Measurements from ENCODE around the gene GTPBP6. TPM values are rescaled to one million over a fixed set of nuclear protein-coding genes. Genes with fewer than 3 reads are reported as not detected.

GTPBP6 gene
- total and polyA plus RNA-seq, 2 experiments from 2014 or later, result 41.4 to 66.8 TPM

- Histone ChIP-seq H3K4me1 (ENCODE audit: insufficient read depth) (no peaks in the 10 kb centered on the region), H3K36me3 (ENCODE audit: insufficient read depth) (no peaks in the 10 kb centered on the region), H3F3A (replicated peaks; ENCODE audit: low read depth) (no peaks in the 10 kb centered on the region), H3K27me3 (ENCODE audit: insufficient read depth) (0 out of 2 replicates have a peak, but pooled peaks cover 2% of the 10 kb centered on the region), H4K20me1 (replicated peaks; ENCODE audit: insufficient read depth) (no peaks in the 10 kb centered on the region), H3K9me2 (ENCODE audit: insufficient read depth) (no peaks in the 10 kb centered on the region), H3K79me2 (replicated peaks; ENCODE audit: insufficient read depth) (no peaks in the 10 kb centered on the region), H3K4me2 (peak overlapping the region; percentile 87), H2AFZ (no peak overlapping the region), H3K27ac (ENCODE audit: low read depth) (no peak overlapping the region), H3K4me3 (peak overlapping the region; percentile 56)
- peaks cover 2% of the 10 kb centered on the region; the same call in 1 of the 3 replicates for H3K4me1 Mint-ChIP-seq
- peak overlapping the region; percentile 41; the same call in 1 of the 3 replicates for H3K4me3 Mint-ChIP-seq
- no peak overlapping the region for H3K27ac Mint-ChIP-seq
- TF ChIP-seq POLR2AphosphoS5 (IDR thresholded peaks at IDR 0.05; ENCODE audit: low read depth) (no peak; the same call in 1 of the 2 replicates), ZNF114 (CRISPR knock-in tag; IDR thresholded peaks at IDR 0.05) (no peak), ZNF331 (CRISPR knock-in tag; IDR thresholded peaks at IDR 0.05; ENCODE audit: low read depth) (no peak), CREB1 (CRISPR knock-in tag; IDR thresholded peaks at IDR 0.05; ENCODE audit: low read depth) (no peak), ZNF462 (CRISPR knock-in tag; IDR thresholded peaks at IDR 0.05) (no peak), CTCF (conservative IDR thresholded peaks at IDR 0.05; ENCODE audit: low read depth in 2 of 2) (no peak), NANOG (IDR thresholded peaks at IDR 0.05; ENCODE audit: borderline replicate concordance) (no peak), JUNB (IDR thresholded peaks at IDR 0.05; ENCODE audit: unreplicated experiment) (no peak), EZH2 (IDR thresholded peaks at IDR 0.05; ENCODE audit: low read depth, unreplicated experiment) (no peak), EZH2phosphoT487 (IDR thresholded peaks at IDR 0.05; ENCODE audit: unreplicated experiment) (no peak)
- peak; percentile 71 for DNase-seq (ENCODE audit: low spot score)
- H3K36me3 Mint-ChIP-seq (ENCODE audit: low read depth), result peaks cover 16% of the 10 kb centered on the region
- peaks cover 28% of the 10 kb centered on the region for H3K27me3 Mint-ChIP-seq (ENCODE audit: insufficient read depth, low read depth, poor library complexity)
- H3K9me3 Mint-ChIP-seq, result peaks cover 23% of the 10 kb centered on the region
- peak; percentile 51 for ATAC-seq
These were observed 12.7 kb upstream of the GTPBP6 start for GRCh38 chrX:331151-331824.
